A673 (cell line): Measurements from ENCODE around the gene DPH2. TPM values are rescaled to one million over a fixed set of nuclear protein-coding genes. Genes with fewer than 3 reads are reported as not detected.

Experiments
- BruUV-seq: library from RNA; stranded (reverse); fragments of 400-500 nt; replicated peaks from 2 replicates; lab custom pipeline; 2021; lab: Mats Ljungman, UMichigan
- CTCF ChIA-PET: fragments of 300-600 bp; sonication (Branson Sonifier 250); formaldehyde crosslinking; loops from one replicate; lab custom pipeline; 2022; ENCODE audit warnings: antibody characterized with exemption; lab: Charles Lee
- POLR2A ChIA-PET: fragments of 300-600 bp; sonication (Branson Sonifier 250); formaldehyde crosslinking; loops from one replicate; lab custom pipeline; 2022; ENCODE audit warnings: antibody characterized with exemption; ENCODE audit not compliant: low non-redundant PET; lab: Charles Lee
- DNase-seq: peaks from one replicate; pipeline ENCODE4 v3.0.0-alpha.2; 2015; ENCODE audit warnings: low spot score
- H3K27ac ChIP-seq: fragments of 200-600 bp; sonication (generic); 2 replicates; pipeline ENCODE4 v1.5.1; 2016; ENCODE audit warnings: mixed run types, low read depth, mild to moderate bottlenecking, mixed read lengths, antibody characterized with exemption, low read length; ENCODE audit not compliant: poor library complexity, severe bottlenecking
- H3K27me3 ChIP-seq: fragments of 200-600 bp; sonication (generic); replicated peaks from 2 replicates; pipeline ENCODE4 v1.6.1; 2017; ENCODE audit warnings: mixed run types, low read depth, mild to moderate bottlenecking, mixed read lengths, antibody characterized with exemption, low read length; ENCODE audit not compliant: insufficient read depth, poor library complexity
- H3K36me3 ChIP-seq: fragments of 200-600 bp; sonication (generic); 2 replicates; pipeline ENCODE4 v1.6.1; 2016; ENCODE audit warnings: mixed run types, mild to moderate bottlenecking, mixed read lengths, antibody characterized with exemption, low read length; ENCODE audit not compliant: insufficient read depth, poor library complexity, severe bottlenecking
- H3K4me1 ChIP-seq: fragments of 200-600 bp; sonication (generic); 2 replicates; pipeline ENCODE4 v1.6.1; 2017; ENCODE audit warnings: mixed run types, mild to moderate bottlenecking, mixed read lengths, antibody characterized with exemption, low read length; ENCODE audit not compliant: insufficient read depth, poor library complexity, severe bottlenecking
- H3K4me3 ChIP-seq: fragments of 200-600 bp; sonication (generic); 2 replicates; pipeline ENCODE4 v1.5.1; 2016; ENCODE audit warnings: low read depth, mixed run types, mild to moderate bottlenecking, mixed read lengths, low read length; ENCODE audit not compliant: poor library complexity, severe bottlenecking
- H3K9me3 ChIP-seq: fragments of 200-600 bp; sonication (generic); 2 replicates; pipeline ENCODE4 v1.6.1; 2016; ENCODE audit warnings: mixed run types, low read depth, mild to moderate bottlenecking, mixed read lengths, antibody characterized with exemption, low read length; ENCODE audit not compliant: poor library complexity, severe bottlenecking
- CTCF ChIP-seq: fragments of 300-800, 200-600 bp; sonication (generic); conservative IDR thresholded peaks from 2 replicates; pipeline ENCODE4 v1.5.1; 2017; ENCODE audit warnings: low read depth, mild to moderate bottlenecking, antibody characterized with exemption, low read length, moderate library complexity, mixed read lengths
- EZH2 ChIP-seq: fragments of 200-600 bp; sonication (generic); IDR thresholded peaks from 2 replicates; pipeline ENCODE4 v1.6.1; 2017; ENCODE audit warnings: borderline replicate concordance, low read depth, mild to moderate bottlenecking, mixed read lengths, antibody characterized with exemption, low read length; ENCODE audit not compliant: poor library complexity, severe bottlenecking
- intact Hi-C: fragments of 100-400 bp; cut with micrococcal nuclease; formaldehyde crosslinking; loops from one replicate; pipeline ENCODE4 v1.10.0; 2022; ENCODE audit not compliant: unreplicated experiment
- total RNA-seq: library from RNA; stranded (reverse); gene quantifications from 2 replicates; pipeline ENCODE4 v1.2.3, GENCODE V29; 2021

Gene DPH2
- total RNA-seq, 1 experiment from 2014 or later: 52.8 TPM

GRCh38 chr1:43962324-43962723, 7.5 kb upstream of the DPH2 start:
- no TSS peak for BruUV-seq
- no peak for DNase-seq
- H3K9me3 ChIP-seq: no peaks in the 10 kb centered on the region
- H3K27me3 ChIP-seq: no peaks in the 10 kb centered on the region
- no peak for TF ChIP-seq CTCF
- TF ChIP-seq EZH2: no peak
- no peaks in the 10 kb centered on the region for H3K4me1 ChIP-seq
- intact Hi-C loops: no loop called here
- ChIA-PET CTCF (no interaction called here), POLR2A (no interaction called here)
- H3K4me3 ChIP-seq: no peak overlapping the region
- H3K27ac ChIP-seq: no peak overlapping the region
- peaks cover 11% of the 10 kb centered on the region for H3K36me3 ChIP-seq

- H3K36me3 ChIP-seq: peaks cover 7% of the 10 kb centered on the region
- no peak overlapping the region for H3K4me3 ChIP-seq
- TF ChIP-seq CTCF (no peak), EZH2 (no peak)
- no peaks in the 10 kb centered on the region for H3K27me3 ChIP-seq
- H3K4me1 ChIP-seq: no peaks in the 10 kb centered on the region
- no peak overlapping the region for H3K27ac ChIP-seq
- no peak for DNase-seq
- CTCF ChIA-PET: no interaction called here
- intact Hi-C loops: no loop called here
- POLR2A ChIA-PET: no interaction called here
- no peaks in the 10 kb centered on the region for H3K9me3 ChIP-seq
- BruUV-seq: no TSS peak
Measured at GRCh38 chr1:43963006-43963405, 6.8 kb upstream of the DPH2 start.

GRCh38 chr1:43963890-43964289, 5.9 kb upstream of the DPH2 start:
- CTCF ChIA-PET: no interaction called here
- no peaks in the 10 kb centered on the region for H3K4me1 ChIP-seq
- POLR2A ChIA-PET: no interaction called here
- no peak overlapping the region for H3K27ac ChIP-seq
- DNase-seq: no peak
- no peak for TF ChIP-seq CTCF
- TF ChIP-seq EZH2: no peak
- BruUV-seq: no TSS peak
- H3K36me3 ChIP-seq: peaks cover 5% of the 10 kb centered on the region
- intact Hi-C loops: no loop called here
- H3K27me3 ChIP-seq: no peaks in the 10 kb centered on the region
- H3K4me3 ChIP-seq: no peak overlapping the region
- H3K9me3 ChIP-seq: no peaks in the 10 kb centered on the region
